Gastroesophageal sphincter (tissue), 4 donors: Measurements from ENCODE around the gene TEX2. TPM values are rescaled to one million over a fixed set of nuclear protein-coding genes. Genes with fewer than 3 reads are reported as not detected.

Experiments used
- ATAC-seq: fragments of 150-250 bp; one replicate; pipeline ENCODE4 v1.9.1; 2016; ENCODE audit warnings: mild to moderate bottlenecking, moderate library complexity
- H3K27ac ChIP-seq, 4 donors: fragments of 200-600 bp; sonication (generic) in 3 of 4; 1 replicate in 3 of 4; 2 replicates in 1 of 4; pipeline ENCODE4 v1.5.1; 2016 to 2019
- H3K27me3 ChIP-seq: fragments of 200-600 bp; sonication (generic); one replicate; pipeline ENCODE4 v1.5.1; 2019
- H3K36me3 ChIP-seq, 2 donors: fragments of 200-600 bp; sonication (generic); one replicate each; pipeline ENCODE4 v1.5.1; 2019; ENCODE audit warnings: control low read depth in 1 of 2
- H3K4me1 ChIP-seq, 3 donors: fragments of 200-600 bp; sonication (generic); 1 replicate in 2 of 3; 2 replicates in 1 of 3; pipeline ENCODE4 v1.5.1; 2016 to 2019; ENCODE audit warnings: control low read depth in 2 of 3
- H3K4me3 ChIP-seq, 2 donors: fragments of 200-600 bp; sonication (generic); one replicate each; pipeline ENCODE4 v1.5.1; 2019; ENCODE audit warnings: mild to moderate bottlenecking in 1 of 2, moderate library complexity in 1 of 2
- H3K9me3 ChIP-seq, 3 donors: fragments of 200-600 bp; sonication (generic); one replicate each; pipeline ENCODE4 v1.5.1; 2017 to 2019; ENCODE audit warnings: control low read depth in 2 of 3
- EP300 ChIP-seq: sonication (generic); formaldehyde crosslinking; IDR thresholded peaks from one replicate; pipeline ENCODE4 v1.6.1; 2017; ENCODE audit warnings: antibody characterized with exemption, mild to moderate bottlenecking
- POLR2A ChIP-seq, 2 donors: fragments of 450-650 bp; IDR thresholded peaks; one replicate each; pipeline ENCODE4 v1.6.1; 2017; ENCODE audit warnings: antibody characterized with exemption in 2 of 2, mild to moderate bottlenecking in 2 of 2, moderate library complexity in 1 of 2
- POLR2AphosphoS5 ChIP-seq: sonication (generic); formaldehyde crosslinking; IDR thresholded peaks from one replicate; pipeline ENCODE4 v1.6.1; 2017; ENCODE audit warnings: antibody characterized with exemption
- WGBS, 2 donors: methylation state at CpG; one replicate each; pipeline ENCODE4 v1.1.5; 2018; ENCODE audit warnings: low coverage in 1 of 2; 5-methylcytosine and 5-hydroxymethylcytosine counted together
- small RNA-seq, 4 donors: library from RNA; depleted of rRNA; stranded (forward); fragments of <200 nt; gene quantifications; one replicate each; pipeline ENCODE3, GENCODE V24; 2016
- total RNA-seq, 4 donors: library from RNA; depleted of rRNA; stranded (reverse); fragments of >200 nt; gene quantifications; one replicate each; pipeline ENCODE4 v1.1.0, GENCODE V29; 2016
- TF ChIP-seq, protein P1 (sequence below), 4 experiments: fragments of 200-600 bp in 2 of 4; fragments of 450-650 bp in 2 of 4; sonication (generic) in 1 of 4; IDR thresholded peaks; one replicate each; pipeline ENCODE4 v1.5.1; 2017 to 2019; ENCODE audit warnings: antibody characterized with exemption in 4 of 4, mild to moderate bottlenecking in 2 of 4, moderate library complexity in 2 of 4

TEX2 gene
- total RNA-seq, 4 donors from 2014 or later: 37.8 to 60.9 (median 47.0) TPM

DNA sequence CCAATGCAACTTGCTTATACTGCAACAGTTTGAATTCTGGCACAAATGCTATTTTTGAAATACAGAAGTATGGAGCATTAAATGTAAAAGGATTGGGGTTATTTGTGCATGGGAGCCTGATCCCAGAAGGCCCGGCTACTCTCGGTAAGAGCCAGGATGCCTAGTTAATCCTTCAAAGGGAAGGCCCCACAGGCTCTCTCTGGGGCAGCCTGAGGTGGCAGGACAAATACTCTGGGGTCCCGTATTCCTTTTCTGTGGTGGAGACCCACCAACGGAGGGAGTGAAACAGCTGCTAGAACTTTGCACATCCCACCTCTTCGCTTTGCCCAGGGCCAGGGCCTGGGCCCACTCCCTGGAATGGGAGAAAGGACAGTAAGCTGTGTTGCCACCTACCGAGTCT lies 163.5 kb downstream of the TEX2 start:
- Histone ChIP-seq H3K27me3 (no peaks in the 10 kb centered on the region), H3K36me3 (peaks cover 0 to 23% of the 10 kb centered on the region in 2 donors), H3K9me3 (no peaks in the 10 kb centered on the region), H3K4me3 (no peak overlapping the region), H3K4me1 (peaks cover 0 to 22% (median 0%) of the 10 kb centered on the region in 3 donors), H3K27ac (no peak overlapping the region)
- TF ChIP-seq POLR2A (IDR thresholded peaks at IDR 0.05) (no peak), POLR2AphosphoS5 (no peak), EP300 (no peak)
- TF ChIP-seq, protein P1, sequence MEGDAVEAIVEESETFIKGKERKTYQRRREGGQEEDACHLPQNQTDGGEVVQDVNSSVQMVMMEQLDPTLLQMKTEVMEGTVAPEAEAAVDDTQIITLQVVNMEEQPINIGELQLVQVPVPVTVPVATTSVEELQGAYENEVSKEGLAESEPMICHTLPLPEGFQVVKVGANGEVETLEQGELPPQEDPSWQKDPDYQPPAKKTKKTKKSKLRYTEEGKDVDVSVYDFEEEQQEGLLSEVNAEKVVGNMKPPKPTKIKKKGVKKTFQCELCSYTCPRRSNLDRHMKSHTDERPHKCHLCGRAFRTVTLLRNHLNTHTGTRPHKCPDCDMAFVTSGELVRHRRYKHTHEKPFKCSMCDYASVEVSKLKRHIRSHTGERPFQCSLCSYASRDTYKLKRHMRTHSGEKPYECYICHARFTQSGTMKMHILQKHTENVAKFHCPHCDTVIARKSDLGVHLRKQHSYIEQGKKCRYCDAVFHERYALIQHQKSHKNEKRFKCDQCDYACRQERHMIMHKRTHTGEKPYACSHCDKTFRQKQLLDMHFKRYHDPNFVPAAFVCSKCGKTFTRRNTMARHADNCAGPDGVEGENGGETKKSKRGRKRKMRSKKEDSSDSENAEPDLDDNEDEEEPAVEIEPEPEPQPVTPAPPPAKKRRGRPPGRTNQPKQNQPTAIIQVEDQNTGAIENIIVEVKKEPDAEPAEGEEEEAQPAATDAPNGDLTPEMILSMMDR (IDR thresholded peaks at IDR 0.05): no peak
- no peak for ATAC-seq
- WGBS, 2 donors: 97 to 100% methylated on average over 1 to 5 of the region's 6 CpGs

Small RNAs within 50 kb of the gene (small RNA-seq; reads per million reads assigned to genes)
- 90,106 to 244,165 (median 179,641) reads per million in 4 donors for gene SNORD104

Other genes starting within 250 kb of the TEX2 start
- 10 to 100 TPM in 3 of 4 donors, 1 to 10 TPM in 1; 7.2 to 71.1 (median 36.7) TPM for gene ICAM2, start 242.6 kb downstream of the TEX2 start, total RNA-seq
- gene ERN1, start 133.1 kb downstream of the TEX2 start, total RNA-seq: 10 to 100 TPM in 3 of 4 donors, 1 to 10 TPM in 1; 8.4 to 12.8 (median 12.1) TPM
- gene PECAM1, start 127.6 kb upstream of the TEX2 start, total RNA-seq: 100 to 1,000 TPM in 2 of 4 donors, 10 to 100 TPM in 2; 33.8 to 219 (median 104) TPM
- 10 to 100 TPM in 1 of 4 donors, 1 to 10 TPM in 2, not detected in 1; 3.5 to 10.1 (median 7.3) TPM for gene MILR1, start 185.9 kb upstream of the TEX2 start, total RNA-seq
- gene POLG2, start 233.8 kb upstream of the TEX2 start, total RNA-seq: 10 to 100 TPM in 1 of 4 donors, 1 to 10 TPM in 3; 1.4 to 12.6 (median 6.6) TPM
- gene DDX5, start 243.0 kb upstream of the TEX2 start, total RNA-seq: 100 to 1,000 TPM; 585 to 908 (median 632) TPM
- gene CEP95, start 243.7 kb upstream of the TEX2 start, total RNA-seq: 10 to 100 TPM; 18.6 to 52.0 (median 33.2) TPM